ENCODE data around the gene AKNA. TPM values are rescaled to one million over a fixed set of nuclear protein-coding genes. Genes with fewer than 3 reads are reported as not detected.

The AKNA gene
- total and polyA plus RNA-seq, 12 donors: 4.8 to 37.3 (median 15.9) TPM

DNA sequence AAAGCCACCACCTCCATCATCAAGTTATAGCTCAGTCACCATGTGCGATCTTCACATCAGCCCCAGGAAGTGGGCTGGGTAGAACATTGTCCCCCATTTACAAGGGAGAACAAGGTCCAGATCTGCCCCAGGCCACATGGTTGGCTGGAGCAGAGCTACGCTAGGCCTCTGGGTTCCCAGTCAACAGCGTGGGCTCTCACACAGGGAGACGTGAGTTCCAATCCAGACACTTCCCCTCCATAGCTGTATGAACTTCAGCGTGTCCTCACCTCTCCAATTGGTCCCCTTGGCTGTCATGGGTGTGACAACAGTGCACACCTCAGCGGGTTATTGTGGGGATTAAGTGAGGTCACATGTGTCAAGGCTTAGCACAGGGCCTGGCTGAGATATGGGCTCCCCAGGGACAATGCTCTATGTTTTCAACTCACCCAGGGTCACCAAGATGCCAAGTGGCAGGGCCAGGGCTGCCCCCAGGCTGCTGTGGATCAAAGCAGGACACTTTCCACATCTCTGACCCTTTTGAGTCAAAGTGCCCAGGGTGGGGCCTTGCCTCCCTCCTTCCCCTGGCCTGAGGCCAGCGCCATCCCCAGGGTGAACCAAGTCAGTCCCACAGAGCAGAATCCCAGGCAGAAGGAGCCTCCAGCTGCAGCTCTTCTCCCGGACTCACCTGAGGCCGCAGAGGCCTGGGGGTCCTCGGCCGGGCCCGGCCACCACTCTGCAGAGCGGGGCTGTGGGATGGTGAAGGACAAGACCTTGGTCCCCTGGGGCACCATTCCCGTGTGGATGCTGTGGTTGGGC is 19.8 kb downstream of the AKNA start:
- Histone ChIP-seq H3K27me3 (no peaks in the 10 kb centered on the region), H3K9me3 (replicated peaks in 1 of 3) (no peaks in the 10 kb centered on the region), H3K27ac (peak overlapping the region in 1 of 5 donors; percentile 57), H3K4me1 (replicated peaks in 1 of 2) (peaks cover 0 to 30% of the 10 kb centered on the region in 2 donors), H3K36me3 (replicated peaks in 1 of 2) (peaks cover 0 to 39% of the 10 kb centered on the region in 2 donors), H3K4me3 (no peak overlapping the region)
- WGBS, 4 donors: 82 to 93% (median 86%) methylated on average over 6 to 14 of the region's 14 CpGs
- no peak for TF ChIP-seq POLR2A (IDR thresholded peaks at IDR 0.05)
- TF ChIP-seq, protein P1, sequence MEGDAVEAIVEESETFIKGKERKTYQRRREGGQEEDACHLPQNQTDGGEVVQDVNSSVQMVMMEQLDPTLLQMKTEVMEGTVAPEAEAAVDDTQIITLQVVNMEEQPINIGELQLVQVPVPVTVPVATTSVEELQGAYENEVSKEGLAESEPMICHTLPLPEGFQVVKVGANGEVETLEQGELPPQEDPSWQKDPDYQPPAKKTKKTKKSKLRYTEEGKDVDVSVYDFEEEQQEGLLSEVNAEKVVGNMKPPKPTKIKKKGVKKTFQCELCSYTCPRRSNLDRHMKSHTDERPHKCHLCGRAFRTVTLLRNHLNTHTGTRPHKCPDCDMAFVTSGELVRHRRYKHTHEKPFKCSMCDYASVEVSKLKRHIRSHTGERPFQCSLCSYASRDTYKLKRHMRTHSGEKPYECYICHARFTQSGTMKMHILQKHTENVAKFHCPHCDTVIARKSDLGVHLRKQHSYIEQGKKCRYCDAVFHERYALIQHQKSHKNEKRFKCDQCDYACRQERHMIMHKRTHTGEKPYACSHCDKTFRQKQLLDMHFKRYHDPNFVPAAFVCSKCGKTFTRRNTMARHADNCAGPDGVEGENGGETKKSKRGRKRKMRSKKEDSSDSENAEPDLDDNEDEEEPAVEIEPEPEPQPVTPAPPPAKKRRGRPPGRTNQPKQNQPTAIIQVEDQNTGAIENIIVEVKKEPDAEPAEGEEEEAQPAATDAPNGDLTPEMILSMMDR (IDR thresholded peaks at IDR 0.05): no peak
- intact Hi-C loops (cut with DNase I): no loop called here
- DNase-seq: peak in 1 of 7 donors; percentile 5

GRCh38 chr9:114367366-114367765 is 20.4 kb downstream of the AKNA start:
- 83 to 89% (median 87%) methylated on average over 2 to 6 of the region's 6 CpGs for WGBS, 4 donors
- no peaks in the 10 kb centered on the region for H3K9me3 ChIP-seq (replicated peaks in 1 of 3)
- peak overlapping the region in 1 of 5 donors; percentile 57 for H3K27ac ChIP-seq
- DNase-seq: peak in 1 of 7 donors; percentile 5
- peaks cover 0 to 25% of the 10 kb centered on the region in 2 donors for H3K4me1 ChIP-seq (replicated peaks in 1 of 2)
- intact Hi-C loops (cut with DNase I): no loop called here
- TF ChIP-seq, protein P1 (IDR thresholded peaks at IDR 0.05): no peak
- TF ChIP-seq POLR2A (IDR thresholded peaks at IDR 0.05): no peak
- H3K36me3 ChIP-seq (replicated peaks in 1 of 2): peaks cover 0 to 45% of the 10 kb centered on the region in 2 donors
- no peak overlapping the region for H3K4me3 ChIP-seq
- no peaks in the 10 kb centered on the region for H3K27me3 ChIP-seq

DNA sequence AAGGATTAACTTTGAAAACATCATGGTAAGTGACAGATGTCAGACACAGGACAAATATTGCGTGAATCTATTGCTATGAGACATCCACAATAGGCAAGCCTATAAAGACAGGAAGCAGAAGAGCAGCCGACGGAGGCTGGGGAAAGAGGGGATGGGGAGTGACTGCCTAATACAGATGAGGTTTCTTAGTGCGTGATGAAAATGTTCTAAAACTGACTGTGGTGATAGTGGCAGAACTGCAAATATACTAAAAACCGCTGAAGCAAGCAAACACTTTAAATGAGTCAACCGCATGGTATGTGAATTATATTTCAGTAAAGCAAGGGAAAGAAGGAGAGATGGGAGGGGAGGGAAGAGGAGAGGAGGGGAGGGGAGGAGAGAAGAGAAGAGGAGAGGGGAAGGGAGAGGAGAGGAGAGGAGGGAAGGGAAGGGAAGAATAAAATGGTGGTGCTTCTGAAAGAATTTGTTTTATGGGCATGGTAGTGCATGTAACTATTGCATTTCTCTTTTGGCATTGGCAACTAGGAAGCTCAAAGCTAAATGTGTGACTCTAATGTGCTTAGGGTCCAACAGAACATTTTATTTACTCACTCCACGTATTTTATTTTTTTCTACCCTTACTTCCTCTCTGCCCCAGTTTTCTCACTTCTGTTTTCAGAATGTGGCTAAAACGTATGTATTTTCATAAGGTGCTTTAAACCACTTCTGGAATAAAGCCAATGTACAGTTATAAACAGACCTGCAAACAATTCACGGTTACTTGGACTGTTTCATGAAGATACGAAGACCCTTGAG is 21.3 kb downstream of the AKNA start:
- Histone ChIP-seq H3K27me3 (no peaks in the 10 kb centered on the region), H3K9me3 (replicated peaks in 1 of 3) (no peaks in the 10 kb centered on the region), H3K4me1 (replicated peaks in 1 of 2) (peaks cover 0 to 16% of the 10 kb centered on the region in 2 donors), H3K4me3 (no peak overlapping the region), H3K27ac (peak overlapping the region in 2 of 5 donors; percentile 42 to 61), H3K36me3 (replicated peaks in 1 of 2) (peaks cover 0 to 53% of the 10 kb centered on the region in 2 donors)
- 69 to 71% (median 70%) methylated on average over 10 of the region's 10 CpGs for WGBS, 4 donors
- intact Hi-C loops (cut with DNase I): no loop called here
- TF ChIP-seq POLR2A (IDR thresholded peaks at IDR 0.05): no peak
- TF ChIP-seq, protein P1 (IDR thresholded peaks at IDR 0.05): no peak
- peak in 1 of 7 donors; percentile 4 for DNase-seq

GRCh38 chr9:114365194-114365593 is 22.6 kb downstream of the AKNA start:
- intact Hi-C loops (cut with DNase I): no loop called here
- DNase-seq: no peak
- TF ChIP-seq, protein P1 (IDR thresholded peaks at IDR 0.05): no peak
- H3K4me3 ChIP-seq: no peak overlapping the region
- peaks cover 0 to 66% of the 10 kb centered on the region in 2 donors for H3K36me3 ChIP-seq (replicated peaks in 1 of 2)
- 85 to 92% (median 90%) methylated on average over 2 of the region's 2 CpGs for WGBS, 4 donors
- H3K4me1 ChIP-seq (replicated peaks in 1 of 2): peaks cover 0 to 14% of the 10 kb centered on the region in 2 donors
- no peaks in the 10 kb centered on the region for H3K9me3 ChIP-seq (replicated peaks in 1 of 3)
- no peak overlapping the region for H3K27ac ChIP-seq
- H3K27me3 ChIP-seq: no peaks in the 10 kb centered on the region
